SH-SY5Y (cell line): ENCODE results near the gene CCDC91.

Experiments
- GATA2 ChIP-seq: IDR thresholded peaks from 2 replicates; pipeline ENCODE4 v1.6.1; 2011; ENCODE audit warnings: mild to moderate bottlenecking, low read depth, low read length
- GATA3 ChIP-seq: IDR thresholded peaks from 2 replicates; pipeline ENCODE4 v1.6.1; 2011; ENCODE audit warnings: low read depth, mild to moderate bottlenecking, low read length, moderate library complexity

Gene CCDC91

GRCh38 chr12:28486521-28486920 lies 296.3 kb downstream of the CCDC91 start:
- TF ChIP-seq GATA3, result no peak

- TF ChIP-seq GATA3, result no peak
- TF ChIP-seq GATA2, result no peak
Measured at GRCh38 chr12:28489246-28489645, 299.0 kb downstream of the CCDC91 start.

- TF ChIP-seq GATA2, result no peak
Measured at GRCh38 chr12:28497889-28498411, 307.7 kb downstream of the CCDC91 start.

- TF ChIP-seq GATA2, result no peak
- TF ChIP-seq GATA3, result no peak
Measured at GRCh38 chr12:28498850-28499249, 308.6 kb downstream of the CCDC91 start.

- TF ChIP-seq GATA2, result no peak
- TF ChIP-seq GATA3, result no peak
Measured at GRCh38 chr12:28500373-28501024, 310.2 kb downstream of the CCDC91 start.

- TF ChIP-seq GATA3 (no peak), GATA2 (no peak)
Measured at GRCh38 chr12:28506271-28506670, 316.0 kb downstream of the CCDC91 start.

- no peak for TF ChIP-seq GATA2
- no peak for TF ChIP-seq GATA3
Measured at GRCh38 chr12:28507033-28507432, 316.8 kb downstream of the CCDC91 start.

- TF ChIP-seq GATA3 (no peak), GATA2 (no peak)
Measured at GRCh38 chr12:28507867-28508266, 317.6 kb downstream of the CCDC91 start.

- no peak for TF ChIP-seq GATA2
- TF ChIP-seq GATA3, result no peak
Measured at GRCh38 chr12:28512406-28512805, 322.1 kb downstream of the CCDC91 start.

GRCh38 chr12:28512876-28513275 lies 322.6 kb downstream of the CCDC91 start:
- TF ChIP-seq GATA3, result no peak
- TF ChIP-seq GATA2, result no peak

GRCh38 chr12:28513983-28514382 lies 323.7 kb downstream of the CCDC91 start:
- TF ChIP-seq GATA3, result no peak
- TF ChIP-seq GATA2, result no peak

- TF ChIP-seq GATA2 (no peak), GATA3 (no peak)
Measured at GRCh38 chr12:28517101-28517500, 326.8 kb downstream of the CCDC91 start.

GRCh38 chr12:28527631-28528249 lies 337.5 kb downstream of the CCDC91 start:
- TF ChIP-seq GATA3 (no peak), GATA2 (no peak)

GRCh38 chr12:28535216-28535615 lies 345.0 kb downstream of the CCDC91 start:
- TF ChIP-seq GATA2, result no peak
- no peak for TF ChIP-seq GATA3

GRCh38 chr12:28536088-28536487 lies 345.8 kb downstream of the CCDC91 start:
- TF ChIP-seq GATA3 (no peak), GATA2 (no peak)

- TF ChIP-seq GATA3 (no peak), GATA2 (no peak)
Measured at GRCh38 chr12:28537474-28537873, 347.2 kb downstream of the CCDC91 start.
